ENCODE results near the gene MBNL1. TPM values are rescaled to one million over a fixed set of nuclear protein-coding genes. Genes with fewer than 3 reads are reported as not detected.

MBNL1 gene
- total RNA-seq, 1 experiment from 2014 or later = 68.6 TPM

- no peak overlapping the region for H3K4me3 Mint-ChIP-seq (ENCODE audit: unreplicated experiment)
- DNase-seq = no peak
- H3K36me3 ChIP-seq (ENCODE audit: control insufficient read depth, insufficient read depth, low read length) = no peaks in the 10 kb centered on the region
- H3K4me1 Mint-ChIP-seq (ENCODE audit: low read depth, unreplicated experiment) = no peaks in the 10 kb centered on the region
- ChIA-PET POLR2A (no interaction called here), CTCF (no interaction called here)
- H3K27me3 Mint-ChIP-seq (ENCODE audit: insufficient read depth, unreplicated experiment) = no peaks in the 10 kb centered on the region
- no peak overlapping the region for H3K4me3 ChIP-seq (ENCODE audit: low read depth, low read length)
- no peaks in the 10 kb centered on the region for H3K9me3 ChIP-seq
- no peak overlapping the region for H3K27ac Mint-ChIP-seq (ENCODE audit: unreplicated experiment)
- intact Hi-C loops (cut with micrococcal nuclease; ENCODE audit: unreplicated experiment) = no loop called here
- H3K4me1 ChIP-seq = no peaks in the 10 kb centered on the region
- H3K27me3 ChIP-seq (replicated peaks; ENCODE audit: control insufficient read depth, insufficient read depth, low read length) = no peaks in the 10 kb centered on the region
- H3K36me3 Mint-ChIP-seq (ENCODE audit: insufficient read depth, unreplicated experiment) = no peaks in the 10 kb centered on the region
- no peaks in the 10 kb centered on the region for H3K9me3 Mint-ChIP-seq (ENCODE audit: unreplicated experiment)
- no peak for TF ChIP-seq CTCF (IDR thresholded peaks at IDR 0.05; ENCODE audit: insufficient read depth in 1 of 2, low read depth in 1 of 2, low read length in 1 of 2, severe bottlenecking in 1 of 2, unreplicated experiment in 1 of 2)
- no TSS peak for BruUV-seq (replicated peaks)
Observed at GRCh38 chr3:152222327-152222726, 46.4 kb upstream of the MBNL1 start.

- no TSS peak for BruUV-seq (replicated peaks)
- TF ChIP-seq CTCF (IDR thresholded peaks at IDR 0.05; ENCODE audit: insufficient read depth in 1 of 2, low read depth in 1 of 2, low read length in 1 of 2, severe bottlenecking in 1 of 2, unreplicated experiment in 1 of 2) = no peak
- no peaks in the 10 kb centered on the region for H3K27me3 Mint-ChIP-seq (ENCODE audit: insufficient read depth, unreplicated experiment)
- Histone ChIP-seq H3K36me3 (ENCODE audit: control insufficient read depth, insufficient read depth, low read length) (no peaks in the 10 kb centered on the region), H3K4me3 (ENCODE audit: low read depth, low read length) (no peak overlapping the region), H3K27me3 (replicated peaks; ENCODE audit: control insufficient read depth, insufficient read depth, low read length) (no peaks in the 10 kb centered on the region), H3K4me1 (no peaks in the 10 kb centered on the region), H3K9me3 (no peaks in the 10 kb centered on the region)
- H3K4me3 Mint-ChIP-seq (ENCODE audit: unreplicated experiment) = no peak overlapping the region
- POLR2A ChIA-PET = no interaction called here
- intact Hi-C loops (cut with micrococcal nuclease; ENCODE audit: unreplicated experiment) = no loop called here
- no peaks in the 10 kb centered on the region for H3K4me1 Mint-ChIP-seq (ENCODE audit: low read depth, unreplicated experiment)
- H3K27ac Mint-ChIP-seq (ENCODE audit: unreplicated experiment) = no peak overlapping the region
- H3K36me3 Mint-ChIP-seq (ENCODE audit: insufficient read depth, unreplicated experiment) = no peaks in the 10 kb centered on the region
- DNase-seq = no peak
- no peaks in the 10 kb centered on the region for H3K9me3 Mint-ChIP-seq (ENCODE audit: unreplicated experiment)
- CTCF ChIA-PET = no interaction called here
Observed at GRCh38 chr3:152225201-152225600, 43.5 kb upstream of the MBNL1 start.

GRCh38 chr3:152226176-152226575 lies 42.6 kb upstream of the MBNL1 start:
- Histone ChIP-seq H3K4me3 (ENCODE audit: low read depth, low read length) (no peak overlapping the region), H3K4me1 (no peaks in the 10 kb centered on the region), H3K36me3 (ENCODE audit: control insufficient read depth, insufficient read depth, low read length) (no peaks in the 10 kb centered on the region), H3K9me3 (no peaks in the 10 kb centered on the region), H3K27me3 (replicated peaks; ENCODE audit: control insufficient read depth, insufficient read depth, low read length) (no peaks in the 10 kb centered on the region)
- Mint-ChIP-seq H3K36me3 (ENCODE audit: insufficient read depth, unreplicated experiment) (no peaks in the 10 kb centered on the region), H3K9me3 (ENCODE audit: unreplicated experiment) (no peaks in the 10 kb centered on the region), H3K27me3 (ENCODE audit: insufficient read depth, unreplicated experiment) (no peaks in the 10 kb centered on the region), H3K4me3 (ENCODE audit: unreplicated experiment) (no peak overlapping the region), H3K4me1 (ENCODE audit: low read depth, unreplicated experiment) (no peaks in the 10 kb centered on the region), H3K27ac (ENCODE audit: unreplicated experiment) (no peak overlapping the region)
- no peak for TF ChIP-seq CTCF (IDR thresholded peaks at IDR 0.05; ENCODE audit: insufficient read depth in 1 of 2, low read depth in 1 of 2, low read length in 1 of 2, severe bottlenecking in 1 of 2, unreplicated experiment in 1 of 2)
- no TSS peak for BruUV-seq (replicated peaks)
- intact Hi-C loops (cut with micrococcal nuclease; ENCODE audit: unreplicated experiment) = no loop called here
- DNase-seq = no peak
- CTCF ChIA-PET = no interaction called here
- POLR2A ChIA-PET = no interaction called here

All from Caco-2 (cell line).